HG03139 (cell line): Measurements from ENCODE around the gene GDE1.
A peak's percentile ranks its signal among the peaks of the same experiment; 100 is the strongest.

Experiments used
- ATAC-seq: cut with Tn5 transposase; IDR thresholded peaks from one replicate; pipeline ENCODE4 v1.9.1; 2021; ENCODE audit not compliant: unreplicated experiment

The GDE1 gene

DNA sequence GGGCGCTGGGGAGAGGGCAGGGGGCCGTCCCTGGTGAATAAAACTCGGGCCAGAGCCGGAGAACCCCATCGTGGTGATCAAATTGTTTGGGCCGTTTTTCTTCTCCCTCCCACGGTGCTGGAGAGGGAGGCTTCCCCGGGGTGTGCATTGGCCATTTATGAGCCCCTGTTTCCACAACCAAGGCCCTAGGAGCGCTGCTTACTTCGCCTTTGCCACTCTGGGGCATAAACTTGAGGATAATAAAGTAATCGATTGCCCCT lies 2.4 kb upstream of the GDE1 start:
- ATAC-seq = no peak

DNA sequence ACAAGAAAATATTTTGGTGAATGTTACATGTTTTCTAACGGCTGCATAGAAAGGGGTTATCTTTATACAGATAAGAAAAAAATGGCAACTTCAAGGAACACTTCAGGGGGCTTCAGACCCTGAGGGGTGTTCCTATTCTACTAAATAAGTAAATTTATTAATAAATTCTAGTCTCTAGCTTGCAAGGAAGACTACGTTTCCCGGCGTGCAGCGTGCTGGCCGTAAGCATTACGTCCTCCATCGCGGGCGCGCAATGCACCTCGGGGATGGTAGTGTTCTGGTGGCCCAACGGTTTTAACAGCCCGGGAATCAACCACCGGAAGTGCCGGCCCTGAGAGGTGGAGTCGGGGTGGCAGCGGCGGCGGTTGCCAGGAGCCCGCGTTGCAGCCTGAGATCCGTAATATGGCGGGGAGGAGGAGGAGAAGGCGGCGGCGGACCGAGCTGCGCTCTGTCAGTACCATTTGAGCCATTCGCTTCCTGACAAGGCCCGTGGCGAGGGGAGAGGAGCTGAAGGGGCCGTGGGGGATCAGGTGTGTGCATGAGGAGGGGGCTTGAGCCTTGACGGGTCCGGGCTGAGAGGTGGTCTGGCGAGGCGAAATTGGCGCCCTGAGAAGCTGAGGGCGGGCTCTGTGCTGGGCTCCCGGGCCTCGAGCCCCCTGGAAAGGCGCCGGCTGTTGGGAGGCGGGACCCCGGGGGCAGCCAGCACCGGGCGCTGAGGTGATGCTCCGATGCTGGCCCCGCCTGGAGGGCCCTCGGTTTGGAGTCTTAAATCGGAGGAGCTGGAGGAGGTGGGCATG lies 1.9 kb upstream of the GDE1 start, which contains the start of gene CCP110:
TSS of gene CCP110 (plus strand) at position 384 of the 797 bp plus-strand sequence. CDS start 3,940 bp downstream, outside the sequence.
- peak; percentile 59 for ATAC-seq

DNA sequence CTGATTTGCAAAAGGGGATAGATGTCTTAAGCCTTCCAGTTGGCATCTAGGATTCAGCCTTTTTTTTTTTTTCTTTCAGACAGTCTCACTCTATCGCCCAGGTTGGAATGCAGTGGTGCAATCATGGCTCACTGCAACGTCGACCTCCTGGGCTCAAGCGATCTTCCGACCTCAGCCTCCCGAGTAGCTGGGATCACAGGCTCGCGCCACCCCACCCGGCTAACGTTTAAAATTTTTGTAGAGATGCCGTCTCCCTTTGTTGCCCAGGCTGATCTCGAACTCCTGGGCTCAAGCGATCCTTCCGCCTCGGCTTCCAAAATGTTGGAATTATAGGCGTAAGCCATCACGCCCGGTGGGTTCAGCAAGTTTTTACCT lies 1.3 kb upstream of the GDE1 start:
- ATAC-seq = no peak

DNA sequence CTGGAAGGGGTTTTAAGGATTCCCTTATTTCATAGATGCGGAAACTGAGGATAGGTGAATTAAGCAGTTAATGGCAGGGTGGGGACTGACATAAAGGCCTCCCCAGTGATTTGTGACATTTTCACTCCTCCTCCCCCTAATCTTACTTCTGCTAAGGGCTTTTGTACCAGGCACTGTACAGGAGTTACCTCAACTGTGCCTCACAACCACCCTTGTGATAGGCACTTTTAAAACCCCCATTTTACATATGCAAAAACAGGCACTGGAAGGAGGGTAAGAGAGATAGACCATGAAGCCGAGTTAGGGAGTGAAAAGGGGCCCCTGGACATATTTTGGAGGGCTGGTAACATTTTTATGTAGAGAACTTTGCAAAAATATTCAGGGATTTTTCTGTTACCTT lies 862 bp upstream of the GDE1 start:
- no peak for ATAC-seq

DNA sequence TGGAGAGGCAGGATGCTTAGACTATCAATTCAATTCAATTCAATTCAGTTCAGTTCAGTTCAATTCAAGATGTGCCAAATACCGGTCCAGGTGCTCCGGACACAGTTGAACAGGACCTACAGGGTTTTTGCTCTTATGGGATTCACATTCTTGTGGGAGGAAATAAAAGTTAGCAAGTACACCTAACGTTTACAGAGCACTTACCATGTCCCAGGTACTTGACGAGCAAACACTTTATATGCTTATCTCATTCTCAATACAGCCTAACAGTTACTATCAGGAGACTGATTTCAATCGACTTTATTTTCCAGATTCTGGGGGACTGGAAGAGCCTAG lies 467 bp upstream of the GDE1 start:
- no peak for ATAC-seq

GRCh38 chr16:19520861-19521331 lies 1.0 kb downstream of the GDE1 start:
- ATAC-seq = no peak

DNA sequence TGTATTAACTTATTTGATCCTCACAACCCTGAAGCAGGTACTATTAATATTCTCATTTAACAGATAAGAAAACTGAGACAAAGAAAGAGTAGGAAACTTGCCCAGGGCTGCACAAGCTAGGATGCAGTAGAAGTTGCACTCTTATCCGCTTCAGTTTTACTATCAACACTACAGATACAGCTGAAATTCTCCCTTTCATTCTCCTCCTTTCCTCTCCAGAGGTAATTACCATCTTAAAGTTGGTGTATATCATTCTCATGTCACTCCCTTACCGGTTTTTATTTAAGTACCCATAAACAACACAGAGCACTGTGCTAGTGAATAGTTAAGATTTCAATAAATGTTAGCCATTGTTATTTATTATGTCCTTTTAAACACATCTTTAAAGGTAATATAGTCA lies 3.5 kb downstream of the GDE1 start:
- no peak for ATAC-seq

GRCh38 chr16:19517424-19518089 lies 4.3 kb downstream of the GDE1 start:
- ATAC-seq = no peak

DNA sequence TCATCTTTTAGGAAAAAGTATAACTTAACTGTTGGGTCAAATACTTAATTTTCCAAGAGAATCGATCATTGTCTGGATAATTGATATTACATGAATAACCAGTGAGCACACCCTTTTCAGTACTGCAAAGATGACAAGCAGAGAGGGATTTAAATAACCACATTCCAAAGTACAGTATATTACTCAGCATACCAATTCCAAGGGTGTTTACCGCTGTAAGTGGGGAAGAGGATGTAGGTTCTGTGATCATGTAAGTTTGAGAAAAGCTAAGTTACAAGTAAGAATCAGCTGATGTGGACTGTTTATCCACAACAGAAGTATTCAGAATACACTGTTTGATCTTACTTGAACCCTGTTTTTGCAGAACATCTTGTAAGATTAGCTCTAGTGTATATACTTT lies 6.1 kb downstream of the GDE1 start:
- ATAC-seq = no peak

- no peak for ATAC-seq
These were observed 8.4 kb downstream of the GDE1 start for GRCh38 chr16:19513377-19514053.

- ATAC-seq = no peak
These were observed 9.6 kb downstream of the GDE1 start for GRCh38 chr16:19512297-19512696.

DNA sequence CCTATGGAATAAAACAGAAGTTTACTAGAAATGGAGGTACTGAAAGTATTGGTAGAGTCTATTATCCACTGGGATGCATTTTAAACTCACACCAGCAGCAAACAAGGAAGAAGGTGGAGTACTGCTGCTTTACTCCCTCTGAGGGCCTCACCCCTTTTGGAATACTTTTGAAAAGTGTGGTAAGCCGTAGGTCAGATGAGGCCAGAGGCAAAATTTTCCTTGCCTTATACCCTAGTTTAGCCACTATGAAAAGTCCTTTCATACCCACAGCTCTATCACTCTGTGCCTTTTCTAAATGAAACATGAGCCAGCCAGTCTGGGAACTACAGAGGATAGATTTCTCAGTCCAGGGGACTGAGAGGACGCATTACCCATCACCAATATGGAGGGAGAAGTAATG lies 14.0 kb downstream of the GDE1 start:
- ATAC-seq = no peak

DNA sequence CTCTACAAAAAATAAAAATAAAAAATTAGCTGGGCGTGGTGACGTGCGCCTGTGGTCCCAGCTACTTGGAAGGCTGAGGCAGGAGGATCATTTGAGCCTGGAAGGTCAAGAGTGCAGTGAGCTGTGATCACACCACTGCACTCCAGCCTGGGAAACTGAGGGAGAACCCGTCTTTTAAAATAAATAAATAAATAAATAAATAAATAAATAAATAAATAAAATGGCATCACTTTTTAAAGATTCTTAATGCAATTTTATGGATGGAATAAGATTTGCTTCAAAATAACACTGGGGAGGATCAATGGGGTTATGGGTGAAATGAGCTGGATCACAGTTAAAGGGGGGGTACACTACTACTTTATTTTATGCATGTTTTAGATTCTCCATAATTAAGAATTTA lies 14.9 kb downstream of the GDE1 start:
- no peak for ATAC-seq

- no peak for ATAC-seq
These were observed 16.1 kb downstream of the GDE1 start for GRCh38 chr16:19505600-19506303.

DNA sequence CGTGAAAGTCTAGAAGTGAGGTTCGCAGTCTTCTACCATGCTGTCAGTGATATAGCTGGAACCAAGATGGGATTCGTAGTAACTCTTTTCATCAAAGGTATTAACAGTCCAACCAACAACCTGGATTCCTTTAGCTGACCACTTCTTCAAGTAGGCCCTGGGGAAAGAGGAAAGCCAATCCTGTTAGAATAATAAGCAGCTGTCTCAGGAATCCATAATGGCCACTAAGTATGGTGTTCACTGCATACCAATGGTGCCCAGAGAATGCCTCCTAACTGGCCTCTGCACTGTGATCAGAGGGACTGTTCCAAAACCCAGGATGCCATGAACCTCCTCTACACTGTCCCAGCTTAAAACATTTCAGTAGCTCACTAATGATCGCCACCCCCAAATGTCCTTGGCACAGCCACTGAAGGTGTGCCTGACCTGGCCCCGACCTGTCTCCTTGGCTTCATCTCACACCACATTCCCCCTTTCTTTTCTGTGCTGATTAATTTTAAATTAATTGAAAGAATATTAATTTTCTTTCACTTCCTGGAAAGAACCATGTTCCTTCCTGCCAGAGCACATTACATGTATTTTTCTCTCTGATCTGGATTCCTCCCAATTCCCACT lies 18.3 kb downstream of the GDE1 start:
- ATAC-seq = no peak

GRCh38 chr16:19502395-19503131 lies 19.3 kb downstream of the GDE1 start:
- ATAC-seq = no peak

DNA sequence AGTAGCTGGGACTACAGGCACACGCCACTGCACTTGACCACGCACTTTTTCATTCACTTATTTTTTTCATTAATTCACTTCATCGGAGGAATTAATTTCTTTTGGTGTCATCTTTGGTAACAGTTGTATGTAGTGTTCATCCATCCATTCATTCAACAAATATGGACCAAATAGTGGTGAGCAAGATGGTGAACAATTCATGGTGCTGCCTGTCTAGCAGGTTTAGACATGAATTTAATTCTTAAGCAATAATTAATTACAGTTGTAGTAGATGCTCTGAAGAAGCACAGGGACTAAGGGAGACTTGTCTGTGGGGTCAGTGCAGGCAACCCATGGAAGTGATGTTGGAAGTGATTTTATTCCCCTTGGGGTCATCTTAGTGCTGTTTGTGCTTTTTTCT lies 22.4 kb downstream of the GDE1 start:
- ATAC-seq = no peak

DNA sequence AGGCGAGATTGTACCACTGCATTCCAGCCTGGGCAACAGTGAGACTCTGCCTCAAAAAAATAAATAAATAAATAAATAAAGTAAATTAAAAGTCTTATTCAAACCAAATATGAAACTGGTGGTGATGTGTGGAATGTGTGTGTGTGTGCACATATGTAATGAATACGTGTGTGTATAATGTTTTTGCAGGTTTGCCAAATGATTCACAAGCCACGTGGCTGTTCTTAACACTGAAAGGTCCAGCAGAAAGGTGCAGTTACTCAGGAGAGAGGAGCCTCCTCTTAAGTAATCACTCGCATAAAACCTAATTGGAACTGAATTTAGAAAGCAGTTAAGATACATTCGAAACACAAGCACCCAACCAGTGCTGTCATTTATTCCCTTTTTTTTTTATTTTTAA lies 22.9 kb downstream of the GDE1 start:
- no peak for ATAC-seq

- no peak for ATAC-seq
These were observed 24.7 kb downstream of the GDE1 start for GRCh38 chr16:19497176-19497575.

- no peak for ATAC-seq
These were observed 31.3 kb downstream of the GDE1 start for GRCh38 chr16:19490619-19491018.

- ATAC-seq = no peak
These were observed 33.7 kb downstream of the GDE1 start for GRCh38 chr16:19488213-19488640.
